GM18867 (cell line): ENCODE data around the gene PROKR2.

Experiments used
- ATAC-seq: cut with Tn5 transposase; IDR thresholded peaks from one replicate; pipeline ENCODE4 v1.9.1; 2021; ENCODE audit warnings: mild to moderate bottlenecking, moderate library complexity; ENCODE audit not compliant: unreplicated experiment

The PROKR2 gene

GRCh38 chr20:5290596-5290995, 26.2 kb downstream of the PROKR2 start:
- no peak for ATAC-seq

GRCh38 chr20:5282561-5282960, 34.2 kb downstream of the PROKR2 start:
- ATAC-seq = no peak

GRCh38 chr20:5279661-5280060, 37.1 kb downstream of the PROKR2 start:
- no peak for ATAC-seq

GRCh38 chr20:5272268-5272667, 44.5 kb downstream of the PROKR2 start:
- ATAC-seq = peak; percentile 71

GRCh38 chr20:5270603-5271002, 46.2 kb downstream of the PROKR2 start:
- no peak for ATAC-seq

GRCh38 chr20:5268449-5268848, 48.3 kb downstream of the PROKR2 start:
- ATAC-seq = no peak

- peak; percentile 61 for ATAC-seq
Observed at GRCh38 chr20:5267092-5267491, 49.7 kb downstream of the PROKR2 start.
